Activated CD4-positive, CD25-positive, alpha-beta regulatory T cell (primary cell): ENCODE results near the gene JMJD1C.

Experiments used
- DNase-seq, 4 experiments: peaks; one replicate each; lab custom pipeline; 2025; lab: John Stamatoyannopoulos, UW

JMJD1C gene

GRCh38 chr10:63217120-63217605 lies 248.6 kb downstream of the JMJD1C start:
- DNase-seq: no peak

- no peak for DNase-seq
Observed at GRCh38 chr10:63214571-63214970, 251.2 kb downstream of the JMJD1C start.

DNA sequence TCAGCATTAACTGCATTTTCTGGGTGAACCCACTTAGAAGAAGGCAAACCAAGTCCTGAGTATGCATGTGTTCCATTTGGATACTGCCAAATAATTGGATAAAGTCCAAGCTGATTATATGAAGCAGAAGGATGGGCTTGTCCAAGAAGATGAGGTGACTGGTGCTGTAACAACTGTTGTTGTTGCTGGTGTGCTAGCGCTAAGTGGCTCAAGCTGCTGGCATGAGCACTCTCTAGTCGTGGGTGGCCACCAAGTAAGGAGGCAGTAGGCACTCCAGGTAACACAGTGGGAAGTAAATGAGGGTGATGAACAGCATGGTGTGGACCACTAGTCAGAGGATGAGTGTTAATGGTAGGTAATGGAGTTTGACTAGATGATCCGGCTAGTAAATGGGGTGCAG lies 252.3 kb downstream of the JMJD1C start:
- DNase-seq: no peak

- DNase-seq: no peak
Observed at GRCh38 chr10:63210611-63211196, 255.1 kb downstream of the JMJD1C start.

DNA sequence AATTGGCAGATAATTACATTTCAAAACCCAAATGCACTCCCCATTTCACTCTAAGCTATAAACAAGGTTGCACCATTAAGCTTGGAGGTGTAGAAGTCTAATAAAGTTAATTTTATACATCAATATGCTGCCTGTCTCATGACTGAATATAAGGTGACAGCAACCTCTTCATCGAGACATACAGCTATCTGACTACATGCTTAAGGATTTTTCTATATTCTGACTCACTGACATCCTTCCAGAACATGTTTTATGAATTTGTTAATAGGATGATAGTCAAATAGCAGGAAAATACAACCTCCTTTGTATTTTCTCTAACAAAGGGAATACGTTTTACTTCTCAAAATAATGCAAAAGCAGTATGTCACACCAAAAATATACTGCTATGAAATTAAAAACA lies 256.1 kb downstream of the JMJD1C start:
- DNase-seq: no peak

DNA sequence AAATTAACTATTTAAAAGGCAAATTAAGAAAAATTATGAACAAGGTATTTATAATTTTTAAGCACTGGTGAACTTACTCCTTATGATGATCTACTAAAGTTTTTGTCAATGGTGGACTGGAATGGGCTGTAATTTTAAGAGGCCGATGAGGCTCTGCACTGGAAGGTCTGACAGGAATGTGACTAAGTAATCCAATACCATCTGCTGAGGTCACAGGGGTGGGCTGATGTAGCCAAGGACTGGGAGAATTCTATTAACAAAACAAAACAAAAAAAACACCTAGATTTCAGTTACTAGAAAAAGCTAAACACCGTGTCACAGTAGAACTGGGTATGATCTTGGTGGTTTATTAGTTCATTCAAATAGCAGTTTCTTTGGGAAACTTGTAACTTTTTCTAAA lies 256.8 kb downstream of the JMJD1C start:
- no peak for DNase-seq

DNA sequence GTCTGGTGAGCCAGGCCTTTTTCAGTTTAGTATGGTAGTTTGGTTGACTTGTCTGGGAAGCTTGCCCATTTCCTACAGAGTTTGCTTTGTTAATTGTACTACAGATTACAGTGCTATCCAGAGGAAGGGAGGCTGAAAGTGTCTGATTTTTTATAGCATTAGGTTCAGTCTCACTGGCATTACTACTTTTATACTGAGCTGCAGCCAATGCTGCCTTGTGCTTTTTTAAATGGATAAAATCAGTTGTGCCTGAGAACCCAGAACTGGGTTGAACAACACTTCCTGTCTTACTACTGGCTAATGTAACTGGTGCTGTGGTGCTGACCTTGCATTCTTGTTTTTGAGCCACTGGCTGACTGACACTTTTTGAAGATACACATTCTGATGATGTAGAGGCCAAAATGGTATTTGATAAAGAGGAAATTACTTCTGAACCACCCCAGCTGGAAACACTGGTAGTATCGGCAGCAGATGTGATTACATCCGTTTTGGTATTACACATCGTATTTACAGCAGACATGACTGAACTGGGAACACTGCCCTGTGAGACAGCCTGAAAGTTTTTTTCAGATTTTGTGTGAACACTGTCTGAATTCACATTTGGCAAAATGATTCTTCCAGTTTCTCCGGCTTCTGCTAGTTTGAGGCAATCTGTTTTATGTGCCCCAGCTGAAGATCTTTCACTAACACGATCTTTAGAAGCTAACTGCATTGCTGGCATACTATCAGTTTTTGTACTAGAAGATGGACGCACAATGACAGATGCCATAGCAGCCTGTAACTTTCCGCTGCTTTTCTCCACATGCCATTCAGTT lies 258.6 kb downstream of the JMJD1C start:
- DNase-seq: no peak

DNA sequence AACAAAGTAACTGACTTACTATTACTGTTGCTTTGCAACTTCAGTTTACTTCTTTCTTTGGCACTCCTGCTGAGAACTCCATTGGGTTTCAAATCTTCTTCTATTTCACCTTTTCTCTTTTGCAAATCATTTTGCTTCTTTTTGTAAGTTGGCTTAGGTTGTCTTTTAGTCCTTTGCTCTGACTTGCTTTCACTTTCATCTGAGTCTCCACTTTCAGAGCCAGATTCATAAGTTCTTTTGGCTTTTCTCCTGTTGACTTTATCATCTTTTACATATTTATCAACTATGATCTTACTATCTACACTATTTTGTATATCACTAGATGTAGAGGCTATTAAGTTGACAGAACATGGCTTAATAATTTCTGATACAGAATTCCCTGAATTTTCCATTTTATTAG lies 259.2 kb downstream of the JMJD1C start:
- no peak for DNase-seq

DNA sequence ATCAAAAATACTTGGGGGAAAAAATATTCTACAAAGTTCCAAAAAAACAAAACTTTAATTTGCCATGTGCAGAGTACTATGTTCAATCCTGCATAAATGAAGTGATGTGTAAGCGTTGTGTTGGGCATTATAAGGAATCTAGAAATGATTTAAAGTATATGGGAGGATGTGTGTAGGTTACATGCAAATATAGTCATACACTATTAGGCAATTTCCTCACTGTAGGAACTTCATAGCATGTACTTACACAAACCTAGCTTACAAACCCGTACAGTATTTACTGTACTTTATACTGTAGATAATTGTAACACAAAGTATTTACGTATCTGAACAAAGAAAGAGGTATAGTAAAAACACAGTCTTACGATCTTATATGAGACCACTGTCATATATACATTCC lies 260.4 kb downstream of the JMJD1C start:
- no peak for DNase-seq

DNA sequence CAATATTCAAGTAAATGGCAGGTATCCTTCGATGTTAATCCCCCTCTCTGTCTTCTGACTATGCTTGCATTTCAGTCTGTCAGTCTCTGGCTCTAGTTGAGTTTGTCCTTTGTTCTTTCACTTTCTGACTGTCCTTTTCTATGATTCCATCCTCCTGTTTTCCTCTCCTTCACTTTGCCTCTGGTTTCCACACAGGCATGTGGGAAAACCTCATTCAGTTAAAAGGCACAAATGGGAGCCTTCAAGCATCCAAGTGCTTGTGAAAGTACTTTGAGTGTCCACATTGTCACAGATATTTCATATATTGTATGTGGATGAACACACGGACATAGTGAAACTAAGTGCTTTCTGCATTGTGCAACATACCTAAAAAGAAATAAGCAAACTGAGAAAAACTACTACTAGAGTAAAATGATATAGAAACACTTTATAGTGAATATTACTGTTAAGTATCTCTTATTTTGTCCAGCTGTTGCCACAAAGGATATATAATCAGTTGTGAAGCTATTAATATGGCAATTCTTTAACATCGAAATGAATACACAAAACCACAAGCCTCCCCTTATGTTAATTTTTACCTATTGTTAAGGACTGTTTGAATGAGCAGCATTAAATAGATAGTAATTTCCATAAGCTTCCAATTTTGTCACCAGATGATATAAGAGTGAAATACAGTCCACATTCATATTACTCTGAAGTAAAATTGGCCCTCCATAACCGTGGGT lies 260.9 kb downstream of the JMJD1C start:
- no peak for DNase-seq

GRCh38 chr10:63201118-63201517 lies 264.7 kb downstream of the JMJD1C start:
- DNase-seq: no peak

- no peak for DNase-seq
Observed at GRCh38 chr10:63200431-63200830, 265.3 kb downstream of the JMJD1C start.

GRCh38 chr10:63199716-63200115 lies 266.1 kb downstream of the JMJD1C start:
- no peak for DNase-seq

DNA sequence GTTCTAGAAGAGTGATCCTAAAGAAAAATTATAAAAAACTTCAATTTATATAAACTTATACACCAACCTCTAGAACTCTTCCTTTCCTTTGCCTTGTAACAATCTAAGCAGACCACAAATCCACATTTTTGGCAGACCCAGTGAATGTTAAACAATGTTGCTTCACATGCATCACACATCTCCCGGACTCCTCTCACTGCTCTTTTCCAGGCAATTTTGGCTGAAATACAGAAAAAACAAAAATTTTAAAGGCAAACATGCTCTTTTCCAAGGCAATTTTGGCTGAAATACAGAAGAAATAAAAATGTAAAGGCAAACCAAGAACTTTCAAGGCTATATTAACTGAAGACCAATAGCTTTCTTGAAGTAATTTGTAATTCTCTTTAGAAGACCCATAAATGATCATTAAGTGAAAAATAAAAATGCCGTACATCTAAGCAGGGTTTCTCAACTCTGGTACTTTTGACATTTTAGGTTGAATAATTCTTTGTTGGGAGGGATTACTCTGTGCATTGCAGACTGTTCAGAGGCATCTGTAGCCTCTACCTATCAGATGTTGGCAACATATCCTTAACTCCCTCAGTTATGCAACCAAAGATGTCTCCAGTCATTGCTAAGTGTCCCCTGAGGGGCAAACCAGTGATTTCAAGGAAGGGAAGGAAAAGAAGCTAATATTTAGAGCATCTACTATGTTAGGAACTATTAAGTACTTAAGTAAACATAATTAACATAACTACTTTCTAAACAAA lies 268.3 kb downstream of the JMJD1C start:
- no peak for DNase-seq

- DNase-seq: no peak
Observed at GRCh38 chr10:63192826-63193225, 273.0 kb downstream of the JMJD1C start.

DNA sequence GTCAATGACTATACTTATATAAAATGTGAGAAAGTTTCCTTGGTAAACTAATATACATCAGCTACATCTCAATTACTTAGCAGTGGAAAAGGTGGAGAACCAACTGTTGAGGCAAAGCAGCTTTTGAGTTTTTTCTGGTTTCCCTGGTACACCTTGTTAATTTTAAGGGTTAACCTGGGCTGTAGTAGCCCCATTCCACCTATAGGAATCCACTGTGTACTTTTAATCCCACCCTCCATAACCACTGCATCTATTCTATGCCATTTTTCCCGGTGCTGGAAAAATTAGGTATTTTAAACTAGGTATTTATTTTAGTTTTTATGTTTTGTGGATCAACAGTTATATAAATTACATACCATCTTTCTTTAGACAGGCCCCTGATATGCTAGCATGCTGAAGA lies 290.2 kb downstream of the JMJD1C start:
- DNase-seq: no peak

DNA sequence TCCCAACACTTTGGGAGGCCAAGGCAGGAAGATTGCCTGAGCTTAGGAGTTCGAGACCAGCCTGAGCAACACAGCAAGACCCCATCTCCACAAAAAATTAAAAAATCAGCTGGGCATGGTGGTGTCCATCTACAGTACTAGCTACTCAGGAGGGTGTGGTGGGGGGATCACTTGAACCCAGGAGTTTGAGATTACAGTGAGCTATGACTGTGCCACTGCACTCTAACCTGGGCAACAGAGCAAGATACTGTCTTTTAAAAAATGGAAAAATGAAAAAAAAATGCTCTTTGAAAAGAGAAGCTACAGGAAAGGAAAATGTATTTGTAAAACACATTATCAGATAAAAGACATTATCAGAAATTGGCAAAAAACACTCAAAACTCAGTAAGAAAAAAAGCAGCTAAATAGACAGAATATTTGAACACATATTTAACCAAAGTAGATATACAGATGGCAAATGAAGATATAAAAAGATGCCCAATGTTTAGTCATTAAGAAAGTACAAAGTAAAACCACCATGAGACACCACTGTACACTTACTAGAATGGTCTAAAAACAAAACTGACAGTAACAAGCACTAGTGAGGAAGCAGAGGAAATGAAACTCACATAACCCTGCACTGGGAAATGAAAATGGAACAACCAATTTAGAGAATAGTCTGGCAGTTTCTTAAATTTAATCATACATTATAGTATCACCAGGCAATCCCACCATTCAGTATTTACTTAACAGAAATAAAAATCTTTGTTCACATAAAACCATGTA lies 292.1 kb downstream of the JMJD1C start:
- DNase-seq: no peak

GRCh38 chr10:63171926-63172325 lies 293.9 kb downstream of the JMJD1C start:
- no peak for DNase-seq

DNA sequence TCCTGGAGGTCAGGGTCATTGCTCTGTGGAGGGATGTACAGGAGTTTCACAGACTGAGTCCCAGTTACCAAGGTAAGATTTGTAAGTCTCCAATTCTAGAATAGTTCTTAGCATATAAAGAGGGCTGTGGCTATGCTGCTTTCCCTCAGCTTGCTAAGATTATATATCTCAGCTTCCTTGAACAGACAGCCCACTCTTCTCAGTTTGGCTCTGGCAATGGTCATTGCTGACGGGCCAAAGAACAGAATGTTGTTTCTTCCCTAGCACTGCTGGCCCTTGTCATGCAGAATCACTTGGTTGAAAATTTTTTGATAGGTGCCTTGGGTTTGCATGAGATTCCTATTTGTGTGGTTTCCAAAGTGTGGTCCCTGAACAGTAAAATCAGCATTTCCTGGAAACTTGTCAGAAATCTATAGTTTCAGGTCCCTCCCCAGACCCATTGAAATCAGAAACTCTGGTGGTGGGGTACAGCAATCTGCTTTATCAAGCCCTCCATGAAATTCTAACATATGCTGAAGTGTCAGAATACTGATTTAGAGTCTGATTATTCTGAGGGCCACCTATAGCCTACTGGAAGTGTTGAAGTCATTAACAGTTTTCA lies 294.4 kb downstream of the JMJD1C start:
- no peak for DNase-seq

- DNase-seq: no peak
Observed at GRCh38 chr10:63169624-63170023, 296.2 kb downstream of the JMJD1C start.

DNA sequence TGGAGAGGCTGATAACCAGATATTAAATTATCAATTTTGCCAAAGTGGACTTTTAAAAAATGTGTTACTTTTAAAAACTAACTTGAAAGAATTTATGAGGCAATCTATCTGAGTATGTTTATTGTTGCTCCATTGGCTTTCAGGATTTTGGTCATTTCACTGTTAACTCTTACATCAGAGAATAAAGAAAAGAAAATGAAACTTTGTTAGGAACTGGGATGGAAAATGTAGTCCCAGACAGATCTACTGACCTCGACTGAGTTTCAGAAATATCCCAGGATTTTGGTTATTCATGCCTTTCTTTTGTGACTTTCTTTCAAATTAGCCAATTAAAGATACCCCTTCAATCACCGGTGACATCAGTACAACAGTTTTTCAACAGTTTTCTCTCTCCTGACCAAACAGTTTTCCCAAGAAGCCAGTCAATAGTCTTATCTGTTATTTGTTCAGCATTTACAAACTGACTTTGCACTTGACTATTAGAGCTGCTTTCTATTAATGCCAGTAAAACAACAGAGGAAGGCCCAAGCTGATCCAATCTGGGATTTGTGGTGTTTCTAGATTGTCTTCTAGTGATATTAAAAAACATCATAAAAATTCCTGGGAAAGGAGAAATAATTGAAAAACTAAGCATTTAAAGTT lies 296.8 kb downstream of the JMJD1C start:
- DNase-seq: no peak
